HepG2 (cell line): ENCODE measurements around the gene COL26A1. TPM values are rescaled to one million over a fixed set of nuclear protein-coding genes. Genes with fewer than 3 reads are reported as not detected.

ENCODE experiments used
- ATAC-seq: fragments of 200-7000 bp; cut with Tn5 transposase; 3 replicates; pipeline ENCODE4 v1.9.1; 2020; ENCODE audit warnings: mild to moderate bottlenecking, moderate library complexity
- BruUV-seq: library from RNA; stranded (reverse); fragments of 400-500 nt; replicated peaks from 2 replicates; lab custom pipeline; 2021; lab: Mats Ljungman, UMichigan
- CTCF ChIA-PET: fragments of 300-600 bp; formaldehyde crosslinking; extraction: SDS; loops from one replicate; lab custom pipeline; 2021; ENCODE audit warnings: low total read pairs, inconsistent platforms, low intra/inter-chr PET ratio; lab: Yijun Ruan, JAX
- POLR2A ChIA-PET: fragments of 350-600 bp; sonication (Branson Sonifier 250); formaldehyde crosslinking; loops from one replicate; lab custom pipeline; 2020; ENCODE audit warnings: antibody characterized with exemption, inconsistent platforms; lab: Yijun Ruan, JAX
- DNase-seq: peaks from one replicate; pipeline ENCODE4 v3.0.0-alpha.2; 2015; ENCODE audit warnings: low spot score
- FAIRE-seq: peaks from 3 replicates; lab custom pipeline; 2011; peaks lifted over from hg19 to GRCh38; lab: Jason Lieb, UNC
- H2AFZ ChIP-seq: one replicate; pipeline ENCODE4 v1.6.1; 2011; ENCODE audit warnings: low read length, inconsistent platforms
- H3K27ac ChIP-seq: fragments of 300-600 bp; 3 replicates; pipeline ENCODE4 v1.8.0; 2011; ENCODE audit warnings: mixed run types, mild to moderate bottlenecking, mixed read lengths, low read length, inconsistent platforms; ENCODE audit not compliant: insufficient read depth; ENCODE audit errors: extremely low read length
- H3K27me3 ChIP-seq, 2 experiments: fragments of 200-600 bp in 1 of 2; 2 replicates in 1 of 2; 3 replicates in 1 of 2; pipeline versions ENCODE4 v1.6.0 to v1.8.0; 2011; ENCODE audit warnings: low read length in 2 of 2, mild to moderate bottlenecking in 2 of 2, moderate library complexity in 2 of 2, inconsistent platforms in 1 of 2; ENCODE audit not compliant: insufficient read depth in 2 of 2, control insufficient read depth in 1 of 2
- H3K36me3 ChIP-seq, 2 experiments: fragments of 200-600 bp in 1 of 2; replicated peaks in 1 of 2; 2 replicates in 1 of 2; 3 replicates in 1 of 2; pipeline versions ENCODE4 v1.5.1 to v1.8.0; 2011; ENCODE audit warnings: low read length in 2 of 2, inconsistent platforms in 1 of 2; ENCODE audit not compliant: insufficient read depth in 2 of 2, control insufficient read depth in 1 of 2
- H3K4me1 ChIP-seq: 2 replicates; pipeline ENCODE4 v1.5.1; 2012; ENCODE audit warnings: low read length, inconsistent platforms; ENCODE audit not compliant: insufficient read depth
- H3K4me2 ChIP-seq: 2 replicates; pipeline ENCODE4 v1.6.0; 2011; ENCODE audit warnings: low read depth, low read length, inconsistent platforms
- H3K4me3 ChIP-seq, 3 experiments: fragments of 200-600 bp in 1 of 3; sonication (generic), shearing (Covaris generic) in 1 of 3; replicated peaks in 1 of 3; 2 replicates each; pipeline ENCODE4 v1.5.1; 2011 to 2016; ENCODE audit warnings: low read length in 3 of 3, inconsistent platforms in 2 of 3, low read depth in 2 of 3, mild to moderate bottlenecking in 2 of 3, control low read depth in 1 of 3, mixed read lengths in 1 of 3; ENCODE audit not compliant: insufficient read depth in 1 of 3
- H3K79me2 ChIP-seq: one replicate; pipeline ENCODE4 v1.6.1; 2011; ENCODE audit warnings: low read length, inconsistent platforms; ENCODE audit not compliant: insufficient read depth
- H3K9ac ChIP-seq: 2 replicates; pipeline ENCODE4 v1.6.0; 2011; ENCODE audit warnings: mild to moderate bottlenecking, low read depth, low read length, inconsistent platforms; ENCODE audit not compliant: insufficient read depth
- H3K9me3 ChIP-seq: 2 replicates; pipeline ENCODE4 v1.5.1; 2012; ENCODE audit warnings: mild to moderate bottlenecking, low read length
- H4K20me1 ChIP-seq: 2 replicates; pipeline ENCODE4 v1.6.0; 2011; ENCODE audit warnings: inconsistent platforms, mild to moderate bottlenecking, low read length, moderate library complexity; ENCODE audit not compliant: insufficient read depth
- GATAD2A ChIP-seq: IDR thresholded peaks from 2 replicates; pipeline ENCODE4 v1.6.1; 2016
- JDP2 ChIP-seq: sonication (generic); formaldehyde crosslinking; IDR thresholded peaks from 2 replicates; pipeline ENCODE4 v1.8.1; 2022; ENCODE audit warnings: missing genetic modification reagents, borderline replicate concordance
- KLF6 ChIP-seq: IDR thresholded peaks from 2 replicates; pipeline ENCODE4 v1.8.0; 2016; ENCODE audit warnings: missing biosample characterization, missing genetic modification reagents
- NAIF1 ChIP-seq: sonication (generic); formaldehyde crosslinking; IDR thresholded peaks from 2 replicates; pipeline ENCODE4 v1.5.0; 2020; ENCODE audit warnings: mild to moderate bottlenecking, missing genetic modification reagents, borderline replicate concordance
- SAFB2 ChIP-seq: sonication (generic); formaldehyde crosslinking; IDR thresholded peaks from 2 replicates; pipeline ENCODE4 v1.5.1; 2020; ENCODE audit warnings: missing genetic modification reagents, low read depth, mild to moderate bottlenecking, borderline replicate concordance
- ZBTB21 ChIP-seq: sonication (generic); formaldehyde crosslinking; IDR thresholded peaks from 2 replicates; pipeline ENCODE4 v1.4.0; 2020; ENCODE audit warnings: missing genetic modification reagents
- ZBTB42 ChIP-seq: sonication (generic); formaldehyde crosslinking; IDR thresholded peaks from 2 replicates; pipeline ENCODE4 v1.5.0; 2020; ENCODE audit warnings: mild to moderate bottlenecking, missing genetic modification reagents
- ZC3H4 ChIP-seq: sonication (generic); formaldehyde crosslinking; IDR thresholded peaks from 2 replicates; pipeline ENCODE4 v1.4.0; 2020; ENCODE audit warnings: missing genetic modification reagents, borderline replicate concordance
- ZFYVE20 ChIP-seq: sonication (generic); formaldehyde crosslinking; IDR thresholded peaks from 2 replicates; pipeline ENCODE4 v1.8.0; 2023; ENCODE audit warnings: low read depth, mild to moderate bottlenecking, moderate library complexity, missing genetic modification reagents, borderline replicate concordance
- ZNF547 ChIP-seq: sonication (generic); formaldehyde crosslinking; IDR thresholded peaks from 2 replicates; pipeline ENCODE4 v1.5.1; 2020; ENCODE audit warnings: mild to moderate bottlenecking, missing genetic modification reagents
- ZNF552 ChIP-seq: sonication (generic); formaldehyde crosslinking; IDR thresholded peaks from 2 replicates; pipeline ENCODE4 v1.9.0; 2022; ENCODE audit warnings: missing genetic modification reagents, mild to moderate bottlenecking, borderline replicate concordance
- WGBS: methylation state at CpG from one replicate; pipeline ENCODE4 v1.1.6; 2017; ENCODE audit warnings: low lambda C conversion rate; 5-methylcytosine and 5-hydroxymethylcytosine counted together
- in situ Hi-C: cut with HindIII; loops from 2 replicates; pipeline ENCODE4 v1.10.0; 2017; ENCODE audit warnings: low pct_unique_long_range_greater_than_20kb; ENCODE audit not compliant: extremely low pct_ligation_motif_present
- intact Hi-C: fragments of 100-400 bp; cut with micrococcal nuclease; formaldehyde crosslinking; loops from one replicate; pipeline ENCODE4 v1.10.0; 2022; ENCODE audit not compliant: unreplicated experiment
- polyA plus RNA-seq, 8 experiments: library from polyadenylated mRNA; depleted of rRNA in 3 of 8; stranded (reverse) in 7 of 8; unstranded in 1 of 8; fragments of >200 nt; fragmentation: Illumina TruSeq in 4 of 8; extraction: Trizol in 4 of 8; gene quantifications; 2 replicates each; pipeline versions ENCODE4 v1.2.1 to v1.2.3, GENCODE V29; 2011 to 2016; ENCODE audit warnings: low read depth in 4 of 8, missing spikeins in 1 of 8, mixed read lengths in 1 of 8; ENCODE audit not compliant: insufficient read depth in 1 of 8
- total RNA-seq, 5 experiments: library from RNA; depleted of rRNA; stranded (reverse); fragments of >200 nt; fragmentation: Illumina TruSeq; extraction: Trizol; gene quantifications; 2 replicates each; pipeline ENCODE4 v1.2.3, GENCODE V29; 2016; ENCODE audit warnings: low read depth in 1 of 5
- TF ChIP-seq, protein P1 (sequence below): sonication (generic); formaldehyde crosslinking; IDR thresholded peaks from 2 replicates; pipeline ENCODE4 v1.5.0; 2020; ENCODE audit warnings: missing genetic modification reagents, mild to moderate bottlenecking, borderline replicate concordance
- TF ChIP-seq, protein P2 (sequence below): sonication (generic); formaldehyde crosslinking; IDR thresholded peaks from 2 replicates; pipeline ENCODE4 v1.8.0; 2022; ENCODE audit warnings: low read depth, missing genetic modification reagents
- TF ChIP-seq, protein P3 (sequence below): sonication (generic); formaldehyde crosslinking; IDR thresholded peaks from 2 replicates; pipeline ENCODE4 v1.8.0; 2022; ENCODE audit warnings: missing genetic modification reagents, low read depth, mild to moderate bottlenecking, borderline replicate concordance

Gene COL26A1
- total and polyA plus RNA-seq, 2 of the 13 experiments (the other 11 are each of a cell fraction or from before 2014, with no cell fraction given) = 7.8 to 9.2 TPM

DNA sequence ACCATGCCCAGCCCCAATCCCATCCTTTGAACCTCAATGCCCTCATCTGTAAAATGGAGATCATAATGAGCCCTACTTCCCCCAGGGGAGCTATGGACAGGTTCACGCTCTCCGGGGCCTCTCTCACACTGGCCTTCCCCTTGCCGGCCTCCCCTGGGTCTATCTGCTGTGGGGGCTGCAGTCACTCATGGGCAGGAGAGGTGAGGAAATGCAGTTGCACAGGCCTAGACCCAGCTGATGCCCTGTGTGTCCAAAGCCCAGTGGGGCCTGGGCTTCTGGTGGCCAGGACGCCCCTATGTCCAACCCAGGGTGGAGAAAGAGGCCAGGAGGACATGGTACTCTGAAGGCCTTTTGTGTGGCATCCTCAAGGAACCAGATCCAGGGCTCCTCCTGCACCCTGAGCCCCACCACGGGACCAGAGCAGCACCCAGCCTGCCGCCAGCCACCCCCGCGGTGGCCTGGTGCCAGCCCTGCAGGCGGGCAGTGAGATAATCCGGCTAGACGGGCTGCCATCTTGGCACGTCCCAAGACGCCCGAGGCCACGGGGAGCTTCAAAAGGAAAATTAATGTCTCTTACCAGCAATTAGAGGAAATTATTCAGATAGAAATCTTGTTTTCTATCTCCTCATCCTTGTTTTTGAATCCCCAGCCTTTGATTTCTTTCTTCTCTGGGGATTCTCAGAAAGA lies 227.4 kb downstream of the COL26A1 start:
- no peak overlapping the region for H3K4me3 ChIP-seq
- no peaks in the 10 kb centered on the region for H4K20me1 ChIP-seq
- intact Hi-C loops = no loop called here
- H3K27ac ChIP-seq = no peak overlapping the region
- TF ChIP-seq KLF6 (CRISPR knock-in tag) = no peak
- peaks cover 35% of the 10 kb centered on the region for H3K4me1 ChIP-seq
- H3K36me3 ChIP-seq = no peaks in the 10 kb centered on the region
- ATAC-seq = no peak
- CTCF ChIA-PET = no interaction called here
- H2AFZ ChIP-seq = no peak overlapping the region
- no peaks in the 10 kb centered on the region for H3K9me3 ChIP-seq
- POLR2A ChIA-PET = no interaction called here
- DNase-seq = no peak
- no peak overlapping the region for H3K4me2 ChIP-seq
- FAIRE-seq = no peak
- in situ Hi-C loops = no loop called here
- no peak overlapping the region for H3K9ac ChIP-seq
- H3K27me3 ChIP-seq = no peaks in the 10 kb centered on the region
- no TSS peak for BruUV-seq
- H3K79me2 ChIP-seq = no peaks in the 10 kb centered on the region
- 55% methylated on average over 13 of the region's 15 CpGs for WGBS

DNA sequence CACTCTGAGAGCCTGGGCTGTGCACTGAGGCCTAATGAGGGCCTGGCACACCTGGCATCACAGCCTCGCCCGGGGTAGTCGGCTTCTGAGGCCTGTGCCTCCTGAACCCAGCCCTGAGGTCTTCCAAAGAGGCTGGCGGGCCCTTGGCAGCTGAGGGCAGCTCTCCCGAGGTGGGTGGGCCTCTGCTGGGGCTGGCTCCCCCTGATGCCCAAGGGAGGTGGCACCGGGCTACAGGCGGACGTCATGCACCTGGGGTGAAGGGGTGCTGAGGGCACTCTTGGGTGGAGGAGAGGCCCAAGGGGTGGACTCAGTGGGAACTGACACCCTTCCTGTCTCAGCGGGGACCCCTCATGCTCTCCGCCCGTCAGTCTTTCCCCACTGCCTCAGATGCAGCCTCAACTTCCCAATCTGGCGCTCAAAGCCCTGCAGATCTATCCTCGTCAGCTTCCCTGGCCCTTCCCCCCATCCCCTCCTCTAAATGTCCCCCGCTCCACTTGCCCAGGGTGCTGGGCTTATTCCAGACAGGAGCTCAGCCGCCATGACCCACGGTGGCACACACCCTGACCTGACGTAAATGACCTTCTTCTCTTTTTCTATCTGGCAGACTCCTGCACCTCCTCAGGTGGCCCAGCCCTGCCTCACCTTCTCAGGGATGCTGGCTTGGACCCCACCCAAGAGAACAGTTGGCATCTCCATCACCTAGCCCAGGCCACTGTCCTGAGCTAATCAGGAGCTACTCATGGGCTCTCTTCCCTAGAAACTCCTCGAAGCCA lies 228.2 kb downstream of the COL26A1 start:
- BruUV-seq = no TSS peak
- Histone ChIP-seq H2AFZ (no peak overlapping the region), H4K20me1 (no peaks in the 10 kb centered on the region), H3K9me3 (no peaks in the 10 kb centered on the region), H3K4me3 (no peak overlapping the region), H3K9ac (no peak overlapping the region), H3K4me2 (no peak overlapping the region), H3K27ac (no peak overlapping the region), H3K36me3 (no peaks in the 10 kb centered on the region), H3K4me1 (peaks cover 27% of the 10 kb centered on the region), H3K79me2 (no peaks in the 10 kb centered on the region), H3K27me3 (no peaks in the 10 kb centered on the region)
- FAIRE-seq = no peak
- ChIA-PET CTCF (no interaction called here), POLR2A (no interaction called here)
- DNase-seq = no peak
- TF ChIP-seq ZNF547 (CRISPR knock-in tag) = no peak
- TF ChIP-seq SAFB2 (CRISPR knock-in tag) = no peak
- no peak for TF ChIP-seq ZNF552
- no peak for TF ChIP-seq JDP2
- no peak for TF ChIP-seq GATAD2A
- no peak for TF ChIP-seq ZBTB42 (CRISPR knock-in tag)
- TF ChIP-seq, protein P1, sequence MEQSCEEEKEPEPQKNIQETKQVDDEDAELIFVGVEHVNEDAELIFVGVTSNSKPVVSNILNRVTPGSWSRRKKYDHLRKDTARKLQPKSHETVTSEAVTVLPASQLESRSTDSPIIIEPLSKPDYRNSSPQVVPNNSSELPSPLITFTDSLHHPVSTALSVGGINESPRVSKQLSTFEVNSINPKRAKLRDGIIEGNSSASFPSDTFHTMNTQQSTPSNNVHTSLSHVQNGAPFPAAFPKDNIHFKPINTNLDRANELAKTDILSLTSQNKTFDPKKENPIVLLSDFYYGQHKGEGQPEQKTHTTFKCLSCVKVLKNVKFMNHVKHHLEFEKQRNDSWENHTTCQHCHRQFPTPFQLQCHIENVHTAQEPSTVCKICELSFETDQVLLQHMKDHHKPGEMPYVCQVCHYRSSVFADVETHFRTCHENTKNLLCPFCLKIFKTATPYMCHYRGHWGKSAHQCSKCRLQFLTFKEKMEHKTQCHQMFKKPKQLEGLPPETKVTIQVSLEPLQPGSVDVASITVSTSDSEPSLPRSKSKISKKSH (CRISPR knock-in tag) = no peak
- TF ChIP-seq, protein P2, sequence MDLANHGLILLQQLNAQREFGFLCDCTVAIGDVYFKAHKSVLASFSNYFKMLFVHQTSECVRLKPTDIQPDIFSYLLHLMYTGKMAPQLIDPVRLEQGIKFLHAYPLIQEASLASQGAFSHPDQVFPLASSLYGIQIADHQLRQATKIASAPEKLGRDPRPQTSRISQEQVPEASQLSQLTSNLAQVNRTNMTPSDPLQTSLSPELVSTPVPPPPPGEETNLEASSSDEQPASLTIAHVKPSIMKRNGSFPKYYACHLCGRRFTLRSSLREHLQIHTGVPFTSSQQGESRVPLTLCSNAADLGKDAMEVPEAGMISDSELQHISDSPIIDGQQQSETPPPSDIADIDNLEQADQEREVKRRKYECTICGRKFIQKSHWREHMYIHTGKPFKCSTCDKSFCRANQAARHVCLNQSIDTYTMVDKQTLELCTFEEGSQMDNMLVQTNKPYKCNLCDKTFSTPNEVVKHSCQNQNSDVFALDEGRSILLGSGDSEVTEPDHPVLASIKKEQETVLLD = no peak
- no peak for TF ChIP-seq NAIF1 (CRISPR knock-in tag)
- TF ChIP-seq ZBTB21 (CRISPR knock-in tag) = no peak
- no peak for TF ChIP-seq ZC3H4 (CRISPR knock-in tag)
- TF ChIP-seq, protein P3, sequence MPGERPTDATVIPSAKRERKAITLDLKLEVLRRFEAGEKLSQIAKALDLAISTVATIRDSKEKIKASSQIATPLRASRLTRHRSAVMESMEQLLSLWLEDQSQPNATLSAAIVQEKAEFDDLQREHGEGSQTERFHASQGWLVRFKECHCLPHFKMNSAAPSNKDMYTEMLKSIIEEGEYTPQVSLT = no peak
- no peak for TF ChIP-seq ZFYVE20
- WGBS = 72% methylated on average over 14 of the region's 18 CpGs
- in situ Hi-C loops = no loop called here
- no peak for ATAC-seq
- intact Hi-C loops = no loop called here
